GM12878 (cell line): Measurements from ENCODE around the gene UTP11. TPM values are rescaled to one million over a fixed set of nuclear protein-coding genes. Genes with fewer than 3 reads are reported as not detected.
"Not testable (repeated sequence)": the region's sequence is repeated elsewhere in the genome, so short reads cannot be mapped to it uniquely, and the experiment has no call there.

Source experiments
- ATAC-seq: fragments of 200-7000 bp; cut with Tn5 transposase; 3 replicates; pipeline ENCODE4 v1.9.1; 2020; ENCODE audit warnings: mild to moderate bottlenecking, moderate library complexity
- BruUV-seq: library from RNA; stranded (reverse); fragments of 400-500 nt; replicated peaks from 2 replicates; lab custom pipeline; 2021; lab: Mats Ljungman, UMichigan
- CTCF ChIA-PET: fragments of 300-600 bp; sonication (Branson Sonifier 250); formaldehyde crosslinking; extraction: SDS; loops from one replicate; lab custom pipeline; 2021; ENCODE audit warnings: inconsistent platforms; lab: Yijun Ruan, JAX
- POLR2A ChIA-PET: fragments of 350-600 bp; formaldehyde crosslinking; extraction: SDS; loops from one replicate; lab custom pipeline; 2021; ENCODE audit warnings: inconsistent platforms; lab: Charles Lee
- RAD21 ChIA-PET: fragments of 300-600 bp; sonication (Branson Sonifier 250); formaldehyde crosslinking; loops from one replicate; lab custom pipeline; 2023; ENCODE audit warnings: antibody characterized with exemption; ENCODE audit not compliant: unreplicated experiment; lab: Charles Lee
- SMC1A ChIA-PET: fragments of 300-600 bp; sonication (Branson Sonifier 250); formaldehyde crosslinking; loops from one replicate; lab custom pipeline; 2023; ENCODE audit not compliant: unreplicated experiment, uncharacterized antibody; lab: Charles Lee
- DNase-seq: peaks from one replicate; pipeline ENCODE4 v3.0.0-alpha.2; 2011; ENCODE audit warnings: low read depth, low spot score
- FAIRE-seq: peaks from 3 replicates; lab custom pipeline; 2011; peaks lifted over from hg19 to GRCh38; lab: Jason Lieb, UNC
- H2AFZ ChIP-seq: 2 replicates; pipeline ENCODE4 v1.6.0; 2011; ENCODE audit warnings: low read depth, low read length, control low read depth; ENCODE audit not compliant: control insufficient read depth
- H3K27ac ChIP-seq: 2 replicates; pipeline ENCODE4 v1.5.1; 2011; ENCODE audit warnings: control low read depth; ENCODE audit not compliant: control insufficient read depth, insufficient read depth
- H3K27me3 ChIP-seq, 2 experiments: replicated peaks in 1 of 2; 2 replicates each; pipeline versions ENCODE4 v1.6.0 to v1.6.1; 2011; ENCODE audit warnings: low read length in 1 of 2; ENCODE audit not compliant: control insufficient read depth in 2 of 2, insufficient read depth in 2 of 2
- H3K36me3 ChIP-seq, 2 experiments: 2 replicates each; pipeline ENCODE4 v1.5.1; 2011; ENCODE audit warnings: low read length in 1 of 2; ENCODE audit not compliant: control insufficient read depth in 2 of 2, insufficient read depth in 2 of 2
- H3K4me1 ChIP-seq: 2 replicates; pipeline ENCODE4 v1.6.1; 2011; ENCODE audit warnings: mild to moderate bottlenecking, low read length, moderate library complexity, mixed read lengths; ENCODE audit not compliant: control insufficient read depth, insufficient read depth
- H3K4me2 ChIP-seq: 2 replicates; pipeline ENCODE4 v1.6.0; 2011; ENCODE audit warnings: control low read depth; ENCODE audit not compliant: control insufficient read depth, insufficient read depth
- H3K4me3 ChIP-seq: fragments of 200-600 bp; sonication (generic); 2 replicates; pipeline ENCODE4 v1.5.1; 2016
- H3K79me2 ChIP-seq: 2 replicates; pipeline ENCODE4 v1.6.0; 2011; ENCODE audit warnings: low read length; ENCODE audit not compliant: control insufficient read depth, insufficient read depth
- H3K9ac ChIP-seq: 2 replicates; pipeline ENCODE4 v1.8.0; 2011; ENCODE audit warnings: low read length, control low read depth, mixed read lengths; ENCODE audit not compliant: control insufficient read depth, insufficient read depth
- H3K9me3 ChIP-seq: replicated peaks from 3 replicates; pipeline ENCODE4 v1.5.1; 2011; ENCODE audit warnings: mild to moderate bottlenecking, low read length; ENCODE audit not compliant: control insufficient read depth, insufficient read depth
- H4K20me1 ChIP-seq: 2 replicates; pipeline ENCODE4 v1.6.0; 2011; ENCODE audit not compliant: control insufficient read depth, insufficient read depth
- CTCF ChIP-seq, 3 experiments: IDR thresholded peaks in 2 of 3; conservative IDR thresholded peaks in 1 of 3; 2 replicates each; pipeline ENCODE4 v1.5.1; 2011; ENCODE audit warnings: low read depth in 3 of 3, low read length in 3 of 3, mild to moderate bottlenecking in 3 of 3, control low read depth in 2 of 3, moderate library complexity in 2 of 3, inconsistent platforms in 1 of 3, mixed read lengths in 1 of 3; ENCODE audit not compliant: control insufficient read depth in 2 of 3, insufficient read depth in 1 of 3; ENCODE audit errors: extremely low read depth in 1 of 3
- RAD21 ChIP-seq: IDR thresholded peaks from 2 replicates; pipeline ENCODE4 v1.6.1; 2011; ENCODE audit warnings: mild to moderate bottlenecking, low read depth, low read length, moderate library complexity; ENCODE audit not compliant: insufficient read depth
- REST ChIP-seq: IDR thresholded peaks from 2 replicates; pipeline ENCODE4 v1.6.1; 2012; ENCODE audit warnings: mild to moderate bottlenecking, low read depth, low read length
- SMC3 ChIP-seq: IDR thresholded peaks from 2 replicates; pipeline ENCODE4 v1.6.1; 2011; ENCODE audit warnings: low read length, improper control_type of control experiment, borderline replicate concordance
- ZNF592 ChIP-seq: fragments of 450-650 bp; IDR thresholded peaks from 2 replicates; pipeline ENCODE4 v1.6.1; 2017; ENCODE audit warnings: mild to moderate bottlenecking, moderate library complexity
- WGBS: methylation state at CpG from one replicate; pipeline ENCODE4 v1.1.6; 2016; ENCODE audit warnings: low lambda C conversion rate; ENCODE audit not compliant: insufficient replicate concordance, insufficient coverage; ENCODE audit errors: missing lambda C conversion rate; 5-methylcytosine and 5-hydroxymethylcytosine counted together
- in situ Hi-C: fragments of 300-500 bp; cut with MboI; formaldehyde crosslinking; loops from 9 replicates; pipeline ENCODE4 v1.14.3; 2018; ENCODE audit warnings: mixed read lengths
- intact Hi-C: fragments of 100-400 bp; cut with micrococcal nuclease; formaldehyde crosslinking; loops from one replicate; pipeline ENCODE4 v1.14.2; 2022; ENCODE audit not compliant: unreplicated experiment
- polyA plus RNA-seq, 11 experiments: library from polyadenylated mRNA; depleted of rRNA in 4 of 11; unstranded in 6 of 11; stranded (reverse) in 5 of 11; fragments of >200 nt; fragmentation: Nextera tagmentation in 4 of 11; fragmentation: Illumina TruSeq in 1 of 11; extraction: Ambion mirVana in 4 of 11; extraction: Trizol in 1 of 11; gene quantifications; 1 replicate in 1 of 11; 2 replicates in 10 of 11; pipeline versions ENCODE4 v1.2.1 to v1.2.3, GENCODE V29; 2011 to 2016; ENCODE audit warnings: inconsistent platforms in 2 of 11, missing spikeins in 2 of 11, low read depth in 1 of 11
- total RNA-seq, 4 experiments: library from RNA; depleted of rRNA in 3 of 4; stranded (reverse); fragments of >200 nt in 3 of 4; fragmentation: Illumina TruSeq in 1 of 4; extraction: Trizol in 1 of 4; gene quantifications; 2 replicates each; pipeline versions ENCODE4 v1.2.1 to v1.2.3, GENCODE V29; 2013 to 2021

UTP11 gene
- total and polyA plus RNA-seq, 10 of the 15 experiments (the other 5 are each of a cell fraction or from before 2014, with no cell fraction given), result 34.5 to 146 (median 64.2) TPM

DNA sequence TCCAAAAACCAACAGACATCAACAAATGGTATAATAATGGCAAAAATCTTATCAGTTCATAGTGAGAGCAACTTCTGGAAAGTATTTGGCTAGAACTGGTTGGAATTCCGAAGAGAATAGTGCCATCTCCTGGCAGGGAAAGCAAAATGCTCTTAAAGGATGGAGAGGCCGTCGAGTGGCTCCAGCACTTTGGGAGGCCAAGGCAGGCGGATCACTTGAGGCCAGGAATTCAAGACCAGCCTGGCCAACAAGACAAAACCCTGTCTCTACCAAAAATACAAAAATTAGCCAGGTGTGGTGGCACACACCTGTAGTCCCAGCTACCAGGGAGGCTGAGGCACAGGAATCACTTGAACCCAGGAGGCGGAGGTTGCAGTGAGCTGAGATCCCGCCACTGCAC, 37.5 kb upstream of the UTP11 start:
- intact Hi-C loops, result loop anchor here (1.0 kb wide), 1 partner anchor 85 kb away; no protein-coding TSS in a partner anchor
- H4K20me1 ChIP-seq, H3K4me3 ChIP-seq, H3K4me2 ChIP-seq, FAIRE-seq, H3K27ac ChIP-seq, BruUV-seq, H3K4me1 ChIP-seq, H3K36me3 ChIP-seq, H3K79me2 ChIP-seq, H2AFZ ChIP-seq, POLR2A ChIA-PET, H3K9ac ChIP-seq, H3K9me3 ChIP-seq, H3K27me3 ChIP-seq, RAD21 ChIA-PET, DNase-seq: not testable (repeated sequence)
- ATAC-seq, result peak; percentile 44; the same call in 1 of the 3 replicates
- ChIA-PET SMC1A (interaction anchor here (0.6 to 1.9 kb wide), 7 partner anchors 44 to 301 kb away, joined by 3 to 11 read pairs (median 3); no protein-coding TSS in a partner anchor), CTCF (interaction anchor here (0.7 to 2.0 kb wide), 9 partner anchors 14 to 312 kb away, joined by 3 to 9 read pairs (median 3); partner anchors contain the start of gene MTF1)
- in situ Hi-C loops, result loop anchor here (10.0 to 25.0 kb wide), 2 partner anchors 270 to 388 kb away; partner anchors contain the start of gene GNL2
- WGBS, result 93% methylated on average over 6 of the region's 6 CpGs
- TF ChIP-seq RAD21 (peak; percentile 60), CTCF (IDR thresholded peaks at IDR 0.05 in 2 of 3, conservative IDR thresholded peaks at IDR 0.05 in 1 of 3; ENCODE audit: control insufficient read depth in 2 of 3, extremely low read depth in 1 of 3, insufficient read depth in 1 of 3, low read depth in 3 of 3, low read length in 3 of 3) (peak; percentile 30 to 52 (median 43); a peak in 4 of 6 replicates), SMC3 (peak; percentile 59; the same call in 1 of the 2 replicates)

DNA sequence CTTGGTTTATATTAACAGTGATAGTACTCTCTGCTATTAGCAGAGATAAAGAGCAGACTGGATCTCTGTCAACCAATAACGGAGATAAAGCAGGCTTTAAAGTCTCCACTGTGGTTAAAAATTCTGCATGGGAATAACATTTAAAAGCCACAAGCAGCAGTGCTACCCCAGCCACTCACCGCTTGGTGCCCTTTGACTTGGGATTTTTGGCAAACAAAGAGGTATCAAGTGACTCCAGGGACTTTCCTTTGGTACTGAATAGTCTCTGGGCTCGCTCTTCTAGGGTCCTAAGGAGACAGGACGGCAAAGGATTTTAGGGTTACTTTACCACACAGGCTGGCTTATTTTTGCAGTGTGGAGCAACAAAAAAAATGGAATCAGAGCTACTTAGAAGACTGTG, 34.0 kb upstream of the UTP11 start:
- WGBS, result 94% methylated on average over 4 of the region's 4 CpGs
- peaks cover under 1 to 19% of the 10 kb centered on the region in 2 experiments for H3K36me3 ChIP-seq
- SMC1A ChIA-PET, result interaction anchor here (1.1 kb wide), 1 partner anchor 91 kb away, joined by 5 read pairs; no protein-coding TSS in a partner anchor
- no peak overlapping the region for H2AFZ ChIP-seq
- ATAC-seq (no peak), DNase-seq (no peak), FAIRE-seq (no peak)
- POLR2A ChIA-PET, result no interaction called here
- in situ Hi-C loops, result loop anchor here (10.0 to 25.0 kb wide), 2 partner anchors 274 to 391 kb away; partner anchors contain the start of gene GNL2
- BruUV-seq, result no TSS peak
- CTCF ChIA-PET, result interaction anchor here (0.7 to 1.1 kb wide), 3 partner anchors 36 to 89 kb away, joined by 3 to 4 read pairs (median 4); no protein-coding TSS in a partner anchor
- intact Hi-C loops, result no loop called here
- H3K4me3 ChIP-seq, result no peak overlapping the region
- H3K9ac ChIP-seq, result no peak overlapping the region
- no peaks in the 10 kb centered on the region for H3K79me2 ChIP-seq
- H3K27ac ChIP-seq, result no peak overlapping the region
- H4K20me1 ChIP-seq, result no peaks in the 10 kb centered on the region
- no peaks in the 10 kb centered on the region for H3K4me1 ChIP-seq
- H3K4me2 ChIP-seq, result no peak overlapping the region
- H3K9me3 ChIP-seq, result no peaks in the 10 kb centered on the region
- RAD21 ChIA-PET, result no interaction called here
- H3K27me3 ChIP-seq, result no peaks in the 10 kb centered on the region
- no peak for TF ChIP-seq ZNF592
- TF ChIP-seq REST, result no peak
